WERI-Rb-1 (cell line): ENCODE results near the gene RNF152.

Experiments used
- DNase-seq: peaks from one replicate; pipeline ENCODE4 v3.0.0-alpha.2; 2020
- H3K27ac ChIP-seq: fragments of 250-450 bp; sonication (Bioruptor Pico); 2 replicates; pipeline ENCODE4 v1.5.1; 2020; ENCODE audit warnings: mild to moderate bottlenecking, moderate library complexity
- H3K27me3 ChIP-seq: fragments of 250-450 bp; sonication (Bioruptor Pico); 2 replicates; pipeline ENCODE4 v1.5.1; 2021; ENCODE audit warnings: mild to moderate bottlenecking, low read depth, moderate library complexity; ENCODE audit not compliant: insufficient read depth, severe bottlenecking
- H3K36me3 ChIP-seq: fragments of 250-450 bp; sonication (Bioruptor Pico); 2 replicates; pipeline ENCODE4 v1.5.1; 2020; ENCODE audit warnings: mild to moderate bottlenecking, moderate library complexity
- H3K4me3 ChIP-seq: 2 replicates; pipeline ENCODE4 v1.5.1; 2011; ENCODE audit warnings: low read depth, mild to moderate bottlenecking, control low read depth, low read length
- H3K9me3 ChIP-seq: fragments of 250-450 bp; sonication (Bioruptor Pico); 2 replicates; pipeline ENCODE4 v1.5.1; 2021; ENCODE audit warnings: mild to moderate bottlenecking, moderate library complexity; ENCODE audit not compliant: severe bottlenecking
- CTCF ChIP-seq: IDR thresholded peaks from 2 replicates; pipeline ENCODE4 v1.5.1; 2011; ENCODE audit warnings: low read depth, mild to moderate bottlenecking, control low read depth, inconsistent platforms, low read length

RNF152 gene

DNA sequence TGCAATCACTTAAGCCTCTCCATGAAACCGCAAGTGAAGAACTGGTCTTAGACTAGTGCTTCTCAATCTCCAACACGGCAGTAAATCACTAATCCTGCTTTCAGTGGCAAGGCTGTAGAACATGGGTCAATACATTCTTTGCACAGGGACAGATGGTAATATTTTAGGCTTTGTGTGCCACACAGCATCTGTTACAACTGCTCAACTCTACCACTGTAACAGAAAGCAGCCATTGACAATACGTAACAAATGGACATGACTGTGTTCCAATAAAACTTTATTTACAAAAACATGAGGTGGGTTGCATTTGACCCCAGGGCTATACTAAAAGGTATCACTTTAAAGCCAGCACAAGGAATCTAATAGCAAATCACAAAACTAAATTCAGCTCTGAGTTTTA, 51.1 kb downstream of the RNF152 start:
- Histone ChIP-seq H3K36me3 (no peaks in the 10 kb centered on the region; the same call in 1 of the 2 replicates), H3K4me3 (no peak overlapping the region), H3K27ac (peak overlapping the region; percentile 47), H3K27me3 (no peaks in the 10 kb centered on the region), H3K9me3 (peaks cover 4% of the 10 kb centered on the region)
- peak; percentile 77 for DNase-seq
- no peak for TF ChIP-seq CTCF

DNA sequence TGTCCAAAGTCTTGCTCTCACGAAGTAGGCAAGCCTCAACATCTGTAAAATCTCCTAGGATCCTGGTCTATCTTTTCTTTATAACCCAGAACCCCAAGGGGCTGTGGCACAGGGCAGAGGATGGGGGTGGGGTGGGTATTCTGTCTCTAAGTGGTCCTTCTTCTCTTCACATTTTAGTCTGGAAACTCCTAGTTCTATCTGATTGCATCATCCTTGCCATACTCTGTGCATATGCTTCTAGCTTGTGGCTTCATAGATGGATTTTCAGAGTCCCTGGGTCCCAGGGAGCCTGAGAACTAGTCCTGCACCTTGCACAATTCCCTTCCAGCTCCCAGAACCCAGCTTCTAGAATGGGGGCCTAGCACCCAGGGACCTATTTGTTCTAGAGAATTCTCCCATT, 52.5 kb downstream of the RNF152 start:
- Histone ChIP-seq H3K36me3 (no peaks in the 10 kb centered on the region; the same call in 1 of the 2 replicates), H3K27ac (no peak overlapping the region), H3K4me3 (no peak overlapping the region), H3K9me3 (peaks cover 4% of the 10 kb centered on the region), H3K27me3 (no peaks in the 10 kb centered on the region)
- TF ChIP-seq CTCF, result no peak
- DNase-seq, result no peak

DNA sequence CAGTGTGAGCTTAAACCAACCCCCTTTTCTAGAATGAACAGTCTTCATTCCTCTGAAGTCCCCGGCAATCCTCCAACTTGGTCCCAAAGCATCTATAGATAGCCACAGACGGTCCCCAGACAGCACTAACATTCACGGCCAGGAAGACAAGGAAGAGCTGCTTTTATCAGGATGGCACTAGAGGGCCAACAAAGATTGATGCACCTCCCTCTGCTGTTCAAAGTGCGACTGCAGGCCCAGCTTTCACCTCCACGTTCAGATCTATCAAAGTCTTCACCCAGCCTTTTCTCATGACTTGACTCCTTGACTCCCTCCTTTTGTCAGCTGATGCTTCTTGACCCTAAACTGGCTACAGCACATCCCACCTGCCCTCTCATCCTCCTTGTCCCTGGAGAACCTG, 54.3 kb downstream of the RNF152 start:
- no peak for DNase-seq
- peaks cover 4% of the 10 kb centered on the region for H3K9me3 ChIP-seq
- no peaks in the 10 kb centered on the region for H3K27me3 ChIP-seq
- TF ChIP-seq CTCF, result no peak
- H3K27ac ChIP-seq, result no peak overlapping the region
- H3K36me3 ChIP-seq, result no peaks in the 10 kb centered on the region; the same call in 1 of the 2 replicates
- no peak overlapping the region for H3K4me3 ChIP-seq

DNA sequence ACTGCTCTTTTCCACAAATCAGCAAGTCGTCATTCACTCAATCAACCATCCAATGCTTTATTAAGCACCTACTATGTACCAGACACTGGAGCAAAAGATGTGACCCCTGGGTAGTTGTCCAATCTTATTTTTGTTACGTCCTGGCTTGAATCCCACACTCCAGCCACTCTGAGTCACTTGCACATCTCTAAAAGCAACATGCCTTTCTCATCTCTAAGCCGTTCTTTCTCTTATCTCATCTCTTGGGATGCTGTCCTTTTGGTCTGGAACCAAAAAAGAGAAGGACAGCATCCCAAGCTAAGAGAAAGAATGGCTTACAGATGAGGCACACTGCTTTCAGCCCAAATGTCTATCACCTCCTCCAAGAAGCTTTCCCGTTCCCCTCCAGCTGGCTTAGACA, 58.8 kb downstream of the RNF152 start:
- Histone ChIP-seq H3K27me3 (no peaks in the 10 kb centered on the region), H3K9me3 (no peaks in the 10 kb centered on the region), H3K4me3 (no peak overlapping the region), H3K27ac (no peak overlapping the region), H3K36me3 (no peaks in the 10 kb centered on the region)
- TF ChIP-seq CTCF, result no peak
- DNase-seq, result no peak

DNA sequence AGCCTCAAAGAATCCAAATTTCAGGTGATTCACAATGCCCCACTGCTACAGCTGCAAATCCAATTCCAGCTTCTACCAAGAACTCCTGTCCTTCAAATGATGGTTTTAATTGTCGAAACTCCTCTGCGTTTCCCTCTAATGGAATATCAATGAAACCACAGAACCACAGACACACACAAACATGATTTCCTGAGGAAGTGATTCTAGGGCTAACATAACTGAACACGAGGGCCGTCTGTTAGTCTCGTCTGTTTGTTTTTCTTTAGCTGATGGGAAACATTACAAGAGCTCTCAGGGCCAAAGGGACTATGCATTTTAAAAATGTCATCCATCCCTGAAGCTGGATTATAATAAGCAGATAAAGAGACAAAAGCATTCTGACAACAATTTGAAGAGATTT, 59.4 kb downstream of the RNF152 start:
- Histone ChIP-seq H3K36me3 (no peaks in the 10 kb centered on the region), H3K9me3 (no peaks in the 10 kb centered on the region), H3K4me3 (no peak overlapping the region), H3K27me3 (no peaks in the 10 kb centered on the region), H3K27ac (no peak overlapping the region)
- no peak for TF ChIP-seq CTCF
- DNase-seq, result no peak

DNA sequence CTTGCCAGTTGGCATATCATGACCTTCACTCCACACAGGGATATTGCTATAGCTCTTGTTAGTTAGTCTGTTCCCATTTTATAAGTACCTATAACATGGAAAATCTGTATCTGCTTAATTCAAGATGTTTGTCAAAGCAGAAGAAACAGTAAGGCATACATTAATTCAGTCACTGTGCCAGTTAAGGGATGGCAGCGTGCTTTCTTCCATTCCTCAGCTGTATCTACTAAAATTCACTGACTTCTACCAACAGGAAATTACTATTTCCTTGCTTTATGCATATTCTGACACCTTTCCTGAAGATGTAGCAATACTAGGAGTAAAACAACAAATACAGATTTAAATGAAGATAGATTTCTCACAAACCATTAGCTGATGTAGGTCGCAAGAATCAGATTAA, 59.9 kb downstream of the RNF152 start:
- no peaks in the 10 kb centered on the region for H3K9me3 ChIP-seq
- H3K27me3 ChIP-seq, result no peaks in the 10 kb centered on the region
- no peak overlapping the region for H3K27ac ChIP-seq
- H3K36me3 ChIP-seq, result no peaks in the 10 kb centered on the region
- H3K4me3 ChIP-seq, result no peak overlapping the region
- DNase-seq, result no peak
- TF ChIP-seq CTCF, result no peak
